Osteocyte (in vitro differentiated cells): ENCODE data around the gene TREML1. TPM values are rescaled to one million over a fixed set of nuclear protein-coding genes. Genes with fewer than 3 reads are reported as not detected.
"Not testable (repeated sequence)": the region's sequence is repeated elsewhere in the genome, so short reads cannot be mapped to it uniquely, and the experiment has no call there.

Experiments used
- DNase-seq: peaks from one replicate; pipeline ENCODE4 v3.0.0; 2021; ENCODE audit warnings: mixed read lengths; ENCODE audit not compliant: unreplicated experiment; ENCODE audit errors: extremely low spot score
- H3K27ac Mint-ChIP-seq: one replicate; pipeline ENCODE4 v1.8.0; 2021; ENCODE audit warnings: mild to moderate bottlenecking, mixed read lengths; ENCODE audit not compliant: unreplicated experiment
- H3K27me3 Mint-ChIP-seq: one replicate; pipeline ENCODE4 v1.8.0; 2021; ENCODE audit warnings: mixed read lengths; ENCODE audit not compliant: unreplicated experiment
- H3K36me3 Mint-ChIP-seq: one replicate; pipeline ENCODE4 v1.8.0; 2021; ENCODE audit warnings: mixed read lengths; ENCODE audit not compliant: unreplicated experiment
- H3K4me1 Mint-ChIP-seq: one replicate; pipeline ENCODE4 v1.8.0; 2021; ENCODE audit warnings: mixed read lengths; ENCODE audit not compliant: unreplicated experiment
- H3K4me3 Mint-ChIP-seq: one replicate; pipeline ENCODE4 v1.8.0; 2021; ENCODE audit warnings: mild to moderate bottlenecking, moderate library complexity, mixed read lengths; ENCODE audit not compliant: unreplicated experiment
- H3K9me3 Mint-ChIP-seq: one replicate; pipeline ENCODE4 v1.8.0; 2021; ENCODE audit warnings: mixed read lengths; ENCODE audit not compliant: unreplicated experiment
- CTCF ChIP-seq: fragments of 200-600 bp; sonication (generic); IDR thresholded peaks from 2 replicates; pipeline ENCODE4 v1.5.0; 2021; ENCODE audit warnings: antibody characterized with exemption, mild to moderate bottlenecking, moderate library complexity
- total RNA-seq: library from RNA; stranded (reverse); gene quantifications from 2 replicates; pipeline ENCODE4 v1.2.1, GENCODE V29; 2021

The TREML1 gene
- total RNA-seq, 1 donor from 2014 or later = not detected

- Mint-ChIP-seq H3K4me3 (no peak overlapping the region), H3K27me3 (no peaks in the 10 kb centered on the region), H3K27ac (no peak overlapping the region), H3K9me3 (no peaks in the 10 kb centered on the region), H3K36me3 (peaks cover 28% of the 10 kb centered on the region), H3K4me1 (no peaks in the 10 kb centered on the region)
- TF ChIP-seq CTCF = no peak
- DNase-seq = no peak
These were observed 28.9 kb downstream of the TREML1 start for GRCh38 chr6:41125282-41125681.

GRCh38 chr6:41122918-41123317 lies 31.2 kb downstream of the TREML1 start:
- TF ChIP-seq CTCF = no peak

GRCh38 chr6:41122373-41122772 lies 31.8 kb downstream of the TREML1 start:
- Mint-ChIP-seq H3K27me3 (no peaks in the 10 kb centered on the region), H3K27ac (no peak overlapping the region), H3K9me3 (no peaks in the 10 kb centered on the region), H3K4me1 (peaks cover 3% of the 10 kb centered on the region), H3K36me3 (peaks cover 25% of the 10 kb centered on the region), H3K4me3 (no peak overlapping the region)
- no peak for TF ChIP-seq CTCF
- no peak for DNase-seq

More at GRCh38 chr6:41122918-41123317, 31.2 kb downstream of the TREML1 start:
- no peak overlapping the region for H3K27ac Mint-ChIP-seq
- peaks cover under 1% of the 10 kb centered on the region for H3K4me1 Mint-ChIP-seq
- H3K4me3 Mint-ChIP-seq = no peak overlapping the region
- H3K9me3 Mint-ChIP-seq = no peaks in the 10 kb centered on the region
- peaks cover 26% of the 10 kb centered on the region for H3K36me3 Mint-ChIP-seq
- no peaks in the 10 kb centered on the region for H3K27me3 Mint-ChIP-seq
- DNase-seq = no peak

- Mint-ChIP-seq H3K27me3 (no peaks in the 10 kb centered on the region), H3K27ac (no peak overlapping the region), H3K4me1 (peaks cover 3% of the 10 kb centered on the region), H3K4me3 (no peak overlapping the region), H3K36me3 (peaks cover 23% of the 10 kb centered on the region), H3K9me3 (no peaks in the 10 kb centered on the region)
- DNase-seq = no peak
- TF ChIP-seq CTCF = no peak
These were observed 34.1 kb downstream of the TREML1 start for GRCh38 chr6:41120058-41120457.

- Mint-ChIP-seq H3K36me3 (peaks cover 19% of the 10 kb centered on the region), H3K27ac (no peak overlapping the region), H3K27me3 (no peaks in the 10 kb centered on the region), H3K9me3 (no peaks in the 10 kb centered on the region), H3K4me3 (no peak overlapping the region), H3K4me1 (peaks cover 3% of the 10 kb centered on the region)
- no peak for DNase-seq
- TF ChIP-seq CTCF = no peak
These were observed 34.6 kb downstream of the TREML1 start for GRCh38 chr6:41119508-41119907.

GRCh38 chr6:41115027-41115426 lies 39.1 kb downstream of the TREML1 start:
- H3K36me3 Mint-ChIP-seq, H3K4me3 Mint-ChIP-seq, H3K27me3 Mint-ChIP-seq, H3K4me1 Mint-ChIP-seq, H3K27ac Mint-ChIP-seq, H3K9me3 Mint-ChIP-seq, DNase-seq: not testable (repeated sequence)
